Breast epithelium (tissue), 4 donors: ENCODE data around the gene ZSWIM6. TPM values are rescaled to one million over a fixed set of nuclear protein-coding genes. Genes with fewer than 3 reads are reported as not detected.
A peak's percentile ranks its signal among the peaks of the same experiment; 100 is the strongest.

Experiments
- DNase-seq, 2 donors: peaks; one replicate each; pipeline ENCODE4 v3.0.0-alpha.2; 2019; ENCODE audit warnings: low spot score in 2 of 2
- H3K27ac ChIP-seq, 2 donors: fragments of 200-600 bp; sonication (generic) in 1 of 2; one replicate each; pipeline ENCODE4 v1.5.1; 2016 to 2019; ENCODE audit warnings: mild to moderate bottlenecking in 1 of 2
- H3K27me3 ChIP-seq, 2 donors: fragments of 200-600 bp; sonication (generic) in 1 of 2; one replicate each; pipeline versions ENCODE4 v1.5.1 to v1.6.0; 2017 to 2019; ENCODE audit warnings: control low read depth in 1 of 2, mild to moderate bottlenecking in 1 of 2
- H3K36me3 ChIP-seq: fragments of 200-600 bp; one replicate; pipeline ENCODE4 v1.5.1; 2019
- H3K4me1 ChIP-seq, 2 donors: fragments of 200-600 bp; sonication (generic); one replicate each; pipeline ENCODE4 v1.5.1; 2016 to 2019; ENCODE audit warnings: control low read depth in 1 of 2
- H3K4me3 ChIP-seq, 3 donors: fragments of 200-600 bp; sonication (generic); 1 replicate in 2 of 3; 2 replicates in 1 of 3; pipeline ENCODE4 v1.5.1; 2016 to 2019; ENCODE audit warnings: mild to moderate bottlenecking in 3 of 3, moderate library complexity in 2 of 3
- H3K9me3 ChIP-seq, 2 donors: fragments of 200-600 bp; sonication (generic) in 1 of 2; one replicate each; pipeline ENCODE4 v1.5.1; 2016 to 2019; ENCODE audit warnings: control low read depth in 1 of 2
- POLR2A ChIP-seq: fragments of 450-650 bp; IDR thresholded peaks from one replicate; pipeline ENCODE4 v1.6.1; 2016; ENCODE audit warnings: antibody characterized with exemption, mild to moderate bottlenecking, moderate library complexity
- POLR2AphosphoS5 ChIP-seq, 3 donors: sonication (generic); formaldehyde crosslinking; IDR thresholded peaks; one replicate each; pipeline ENCODE4 v1.6.1; 2017; ENCODE audit warnings: antibody characterized with exemption in 3 of 3
- intact Hi-C: fragments of 100-400 bp; cut with DNase I; formaldehyde crosslinking; loops from one replicate; pipeline ENCODE4 v1.15.1; 2023; ENCODE audit warnings: low total_unique reads
- total RNA-seq, 3 donors: library from RNA; depleted of rRNA; stranded (reverse); fragments of >200 nt; gene quantifications; one replicate each; pipeline ENCODE4 v1.1.0, GENCODE V29; 2016
- TF ChIP-seq, protein P1 (sequence below), 3 donors: fragments of 450-650 bp; IDR thresholded peaks; one replicate each; pipeline ENCODE4 v1.5.1; 2016 to 2017; ENCODE audit warnings: antibody characterized with exemption in 3 of 3, mild to moderate bottlenecking in 3 of 3, moderate library complexity in 3 of 3

The ZSWIM6 gene
- total RNA-seq, 3 donors from 2014 or later: 10.2 to 16.8 (median 11.2) TPM

DNA sequence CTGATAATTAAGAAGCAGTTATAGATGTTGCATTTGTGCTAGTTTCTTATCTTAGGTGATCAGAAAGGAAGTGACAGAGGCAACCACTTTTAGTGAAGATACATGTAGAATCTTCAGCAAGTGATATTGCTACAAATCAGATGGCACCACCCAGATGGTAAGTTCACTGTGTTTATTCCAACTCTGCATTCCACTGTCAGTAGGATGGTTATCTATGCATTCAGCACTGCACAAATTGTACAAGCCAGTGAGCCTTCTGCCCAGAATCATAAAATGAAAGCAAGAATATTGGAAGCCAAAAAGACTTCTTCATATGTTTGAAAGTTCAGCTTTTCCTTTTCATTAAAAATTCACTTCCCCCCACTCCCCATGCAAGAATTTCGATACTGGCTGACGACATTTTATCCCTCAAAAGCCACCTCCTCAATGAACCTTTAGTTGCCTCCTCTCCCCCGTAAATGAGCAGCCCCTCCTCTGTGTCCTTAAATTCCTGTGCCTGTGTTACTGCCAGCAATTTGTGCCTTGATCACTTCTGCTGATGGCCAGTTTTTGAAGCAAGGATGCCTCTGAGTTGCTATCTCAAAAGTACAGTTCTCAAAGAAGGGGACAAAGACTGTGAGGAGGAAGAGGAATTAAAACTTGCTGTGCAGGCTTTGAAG lies 91.6 kb downstream of the ZSWIM6 start:
- no peak for DNase-seq
- Histone ChIP-seq H3K36me3 (no peaks in the 10 kb centered on the region), H3K4me1 (no peaks in the 10 kb centered on the region), H3K27ac (peak overlapping the region in 1 of 2 donors; percentile 12), H3K4me3 (peak overlapping the region in 2 of 3 donors; percentile 11 to 40), H3K27me3 (no peaks in the 10 kb centered on the region), H3K9me3 (no peaks in the 10 kb centered on the region)
- no peak for TF ChIP-seq POLR2AphosphoS5 (IDR thresholded peaks at IDR 0.05)
- TF ChIP-seq POLR2A: no peak
- TF ChIP-seq, protein P1, sequence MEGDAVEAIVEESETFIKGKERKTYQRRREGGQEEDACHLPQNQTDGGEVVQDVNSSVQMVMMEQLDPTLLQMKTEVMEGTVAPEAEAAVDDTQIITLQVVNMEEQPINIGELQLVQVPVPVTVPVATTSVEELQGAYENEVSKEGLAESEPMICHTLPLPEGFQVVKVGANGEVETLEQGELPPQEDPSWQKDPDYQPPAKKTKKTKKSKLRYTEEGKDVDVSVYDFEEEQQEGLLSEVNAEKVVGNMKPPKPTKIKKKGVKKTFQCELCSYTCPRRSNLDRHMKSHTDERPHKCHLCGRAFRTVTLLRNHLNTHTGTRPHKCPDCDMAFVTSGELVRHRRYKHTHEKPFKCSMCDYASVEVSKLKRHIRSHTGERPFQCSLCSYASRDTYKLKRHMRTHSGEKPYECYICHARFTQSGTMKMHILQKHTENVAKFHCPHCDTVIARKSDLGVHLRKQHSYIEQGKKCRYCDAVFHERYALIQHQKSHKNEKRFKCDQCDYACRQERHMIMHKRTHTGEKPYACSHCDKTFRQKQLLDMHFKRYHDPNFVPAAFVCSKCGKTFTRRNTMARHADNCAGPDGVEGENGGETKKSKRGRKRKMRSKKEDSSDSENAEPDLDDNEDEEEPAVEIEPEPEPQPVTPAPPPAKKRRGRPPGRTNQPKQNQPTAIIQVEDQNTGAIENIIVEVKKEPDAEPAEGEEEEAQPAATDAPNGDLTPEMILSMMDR (IDR thresholded peaks at IDR 0.05): no peak
- intact Hi-C loops: no loop called here

DNA sequence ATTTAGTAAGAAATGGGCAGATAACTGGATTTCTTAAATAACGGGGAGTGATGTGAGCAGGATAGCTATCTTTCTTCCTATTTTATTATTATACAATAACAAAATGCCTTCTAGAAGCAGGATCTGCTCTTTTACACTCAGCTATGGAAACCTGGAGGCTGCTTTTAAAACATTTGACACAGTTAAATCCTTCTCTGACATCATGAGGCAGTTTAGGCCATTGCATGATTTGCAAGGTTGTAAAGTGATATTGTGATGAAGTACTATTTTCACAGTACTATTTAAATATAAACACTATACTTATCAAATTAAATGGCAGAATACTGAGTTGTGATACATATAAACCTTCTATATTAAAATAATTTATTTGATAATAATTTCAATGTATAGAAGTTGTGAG lies 93.9 kb downstream of the ZSWIM6 start:
- Histone ChIP-seq H3K4me3 (no peak overlapping the region), H3K27ac (no peak overlapping the region), H3K36me3 (no peaks in the 10 kb centered on the region), H3K27me3 (no peaks in the 10 kb centered on the region), H3K9me3 (no peaks in the 10 kb centered on the region), H3K4me1 (no peaks in the 10 kb centered on the region)
- no peak for TF ChIP-seq POLR2A
- TF ChIP-seq, protein P1 (IDR thresholded peaks at IDR 0.05): no peak
- TF ChIP-seq POLR2AphosphoS5 (IDR thresholded peaks at IDR 0.05): no peak
- no peak for DNase-seq
- intact Hi-C loops: no loop called here

DNA sequence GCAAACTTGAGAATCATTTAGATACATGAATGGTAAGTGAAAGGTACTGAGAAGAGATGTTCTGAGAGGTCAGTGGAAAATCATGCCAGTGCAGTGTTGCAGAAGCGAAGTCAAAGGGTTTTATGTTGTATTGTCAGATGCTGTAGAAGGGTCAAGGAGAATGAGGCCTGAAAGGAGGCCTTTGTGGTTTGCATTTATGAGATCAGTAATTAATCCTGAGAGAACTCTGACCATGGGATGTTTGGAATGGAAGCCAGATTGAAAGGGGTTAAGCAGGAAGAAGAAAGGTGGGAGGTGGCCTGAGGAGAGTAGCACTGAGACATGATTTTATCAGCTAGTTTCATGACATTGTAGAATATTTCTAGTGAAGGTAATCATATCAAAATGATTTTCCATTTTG lies 97.8 kb downstream of the ZSWIM6 start:
- no peak for DNase-seq
- Histone ChIP-seq H3K36me3 (no peaks in the 10 kb centered on the region), H3K27me3 (no peaks in the 10 kb centered on the region), H3K4me3 (no peak overlapping the region), H3K4me1 (no peaks in the 10 kb centered on the region), H3K27ac (no peak overlapping the region), H3K9me3 (no peaks in the 10 kb centered on the region)
- intact Hi-C loops: no loop called here
- TF ChIP-seq POLR2AphosphoS5 (IDR thresholded peaks at IDR 0.05): no peak
- TF ChIP-seq, protein P1 (IDR thresholded peaks at IDR 0.05): no peak
- TF ChIP-seq POLR2A: no peak

DNA sequence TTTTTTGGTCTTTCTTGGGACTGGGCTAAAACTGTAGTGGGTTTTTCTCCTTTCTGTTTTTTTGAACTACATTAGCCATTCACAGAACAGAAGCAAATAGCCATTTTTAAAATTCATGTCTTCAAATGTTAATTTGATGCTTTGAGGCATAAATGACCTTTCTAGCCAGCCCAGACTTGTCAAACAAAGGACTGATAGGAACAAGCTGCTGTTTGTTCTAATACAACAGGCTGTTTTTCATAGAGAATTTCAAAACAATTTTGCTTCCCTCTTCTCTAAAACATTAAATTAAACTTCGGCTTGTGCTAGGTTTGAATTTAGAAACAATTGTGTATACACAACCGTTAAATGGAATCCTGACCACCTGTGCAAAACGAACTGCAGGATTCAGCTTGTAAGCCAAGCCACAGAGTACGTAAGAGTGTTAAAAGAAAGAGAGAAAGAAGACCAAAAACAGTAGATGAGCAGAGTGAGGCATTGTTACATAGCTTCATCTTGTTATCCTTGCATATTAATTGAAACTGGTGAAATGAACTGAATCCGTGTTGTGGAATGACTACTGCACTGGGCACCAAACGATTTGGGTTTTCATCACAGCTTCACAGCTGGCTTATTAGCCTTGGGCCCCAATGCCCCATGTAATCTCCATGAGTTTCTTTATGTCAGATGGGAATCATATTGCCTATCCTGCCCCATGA lies 100.0 kb downstream of the ZSWIM6 start:
- TF ChIP-seq POLR2A: no peak
- TF ChIP-seq POLR2AphosphoS5 (IDR thresholded peaks at IDR 0.05): no peak
- TF ChIP-seq, protein P1 (IDR thresholded peaks at IDR 0.05): no peak
- Histone ChIP-seq H3K4me3 (no peak overlapping the region), H3K9me3 (no peaks in the 10 kb centered on the region), H3K27me3 (no peaks in the 10 kb centered on the region), H3K4me1 (no peaks in the 10 kb centered on the region), H3K36me3 (no peaks in the 10 kb centered on the region), H3K27ac (peak overlapping the region in 1 of 2 donors; percentile 27)
- intact Hi-C loops: no loop called here
- no peak for DNase-seq

DNA sequence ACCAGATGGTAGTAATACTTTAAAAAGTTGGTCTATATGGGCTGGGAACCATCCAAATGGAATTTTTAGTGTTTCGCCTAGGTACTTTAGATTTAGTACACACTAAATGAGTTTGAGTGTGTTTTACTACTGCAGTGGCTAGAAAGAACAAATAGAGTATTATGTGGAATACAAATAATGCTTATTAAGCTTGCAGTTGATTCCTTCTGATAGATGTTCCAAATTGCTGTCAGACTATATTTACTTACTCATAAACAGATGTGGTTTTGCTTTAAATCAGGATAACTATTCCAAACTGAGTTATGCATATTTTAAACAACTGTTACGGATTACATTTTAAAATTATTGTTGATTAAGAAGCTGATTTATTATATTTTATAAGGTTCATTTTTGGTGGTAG lies 103.3 kb downstream of the ZSWIM6 start:
- no peaks in the 10 kb centered on the region for H3K36me3 ChIP-seq
- no peak overlapping the region for H3K4me3 ChIP-seq
- no peaks in the 10 kb centered on the region for H3K4me1 ChIP-seq
- TF ChIP-seq POLR2AphosphoS5 (IDR thresholded peaks at IDR 0.05): no peak
- TF ChIP-seq POLR2A: no peak
- TF ChIP-seq, protein P1 (IDR thresholded peaks at IDR 0.05): no peak
- no peaks in the 10 kb centered on the region for H3K27me3 ChIP-seq
- no peaks in the 10 kb centered on the region for H3K9me3 ChIP-seq
- no peak overlapping the region for H3K27ac ChIP-seq
- intact Hi-C loops: no loop called here
- no peak for DNase-seq
